ENCODE data around the gene PIK3R1.

Gene PIK3R1

GRCh38 chr5:68348447-68349222 is 133.1 kb downstream of the PIK3R1 start:
- no peak for TF ChIP-seq CTCF (IDR thresholded peaks at IDR 0.05; ENCODE audit: insufficient read depth, low read depth, low read length, missing control alignments)
- no peak overlapping the region for H3K4me3 ChIP-seq (ENCODE audit: low read depth, low read length)
- DNase-seq (ENCODE audit: low read depth): no peak

GRCh38 chr5:68350176-68350575 is 134.6 kb downstream of the PIK3R1 start:
- TF ChIP-seq CTCF (IDR thresholded peaks at IDR 0.05; ENCODE audit: insufficient read depth, low read depth, low read length, missing control alignments): no peak
- DNase-seq (ENCODE audit: low read depth): no peak
- H3K4me3 ChIP-seq (ENCODE audit: low read depth, low read length): no peak overlapping the region
